GM12878 (cell line): ENCODE results near the gene KCTD17. TPM values are rescaled to one million over a fixed set of nuclear protein-coding genes. Genes with fewer than 3 reads are reported as not detected.

Experiments
- ATAC-seq: fragments of 200-7000 bp; cut with Tn5 transposase; 3 replicates; pipeline ENCODE4 v1.9.1; 2020; ENCODE audit warnings: mild to moderate bottlenecking, moderate library complexity
- BruUV-seq: library from RNA; stranded (reverse); fragments of 400-500 nt; replicated peaks from 2 replicates; lab custom pipeline; 2021; lab: Mats Ljungman, UMichigan
- CTCF ChIA-PET: fragments of 300-600 bp; sonication (Branson Sonifier 250); formaldehyde crosslinking; extraction: SDS; loops from one replicate; lab custom pipeline; 2021; ENCODE audit warnings: inconsistent platforms; lab: Yijun Ruan, JAX
- POLR2A ChIA-PET: fragments of 350-600 bp; formaldehyde crosslinking; extraction: SDS; loops from one replicate; lab custom pipeline; 2021; ENCODE audit warnings: inconsistent platforms; lab: Charles Lee
- RAD21 ChIA-PET: fragments of 300-600 bp; sonication (Branson Sonifier 250); formaldehyde crosslinking; loops from one replicate; lab custom pipeline; 2023; ENCODE audit warnings: antibody characterized with exemption; ENCODE audit not compliant: unreplicated experiment; lab: Charles Lee
- SMC1A ChIA-PET: fragments of 300-600 bp; sonication (Branson Sonifier 250); formaldehyde crosslinking; loops from one replicate; lab custom pipeline; 2023; ENCODE audit not compliant: unreplicated experiment, uncharacterized antibody; lab: Charles Lee
- DNase-seq: peaks from one replicate; pipeline ENCODE4 v3.0.0-alpha.2; 2011; ENCODE audit warnings: low read depth, low spot score
- FAIRE-seq: peaks from 3 replicates; lab custom pipeline; 2011; peaks lifted over from hg19 to GRCh38; lab: Jason Lieb, UNC
- H2AFZ ChIP-seq: 2 replicates; pipeline ENCODE4 v1.6.0; 2011; ENCODE audit warnings: low read depth, low read length, control low read depth; ENCODE audit not compliant: control insufficient read depth
- H3K27ac ChIP-seq: 2 replicates; pipeline ENCODE4 v1.5.1; 2011; ENCODE audit warnings: control low read depth; ENCODE audit not compliant: control insufficient read depth, insufficient read depth
- H3K27me3 ChIP-seq, 2 experiments: replicated peaks in 1 of 2; 2 replicates each; pipeline versions ENCODE4 v1.6.0 to v1.6.1; 2011; ENCODE audit warnings: low read length in 1 of 2; ENCODE audit not compliant: control insufficient read depth in 2 of 2, insufficient read depth in 2 of 2
- H3K36me3 ChIP-seq, 2 experiments: 2 replicates each; pipeline ENCODE4 v1.5.1; 2011; ENCODE audit warnings: low read length in 1 of 2; ENCODE audit not compliant: control insufficient read depth in 2 of 2, insufficient read depth in 2 of 2
- H3K4me1 ChIP-seq: 2 replicates; pipeline ENCODE4 v1.6.1; 2011; ENCODE audit warnings: mild to moderate bottlenecking, low read length, moderate library complexity, mixed read lengths; ENCODE audit not compliant: control insufficient read depth, insufficient read depth
- H3K4me2 ChIP-seq: 2 replicates; pipeline ENCODE4 v1.6.0; 2011; ENCODE audit warnings: control low read depth; ENCODE audit not compliant: control insufficient read depth, insufficient read depth
- H3K4me3 ChIP-seq: fragments of 200-600 bp; sonication (generic); 2 replicates; pipeline ENCODE4 v1.5.1; 2016
- H3K79me2 ChIP-seq: 2 replicates; pipeline ENCODE4 v1.6.0; 2011; ENCODE audit warnings: low read length; ENCODE audit not compliant: control insufficient read depth, insufficient read depth
- H3K9ac ChIP-seq: 2 replicates; pipeline ENCODE4 v1.8.0; 2011; ENCODE audit warnings: low read length, control low read depth, mixed read lengths; ENCODE audit not compliant: control insufficient read depth, insufficient read depth
- H3K9me3 ChIP-seq: replicated peaks from 3 replicates; pipeline ENCODE4 v1.5.1; 2011; ENCODE audit warnings: mild to moderate bottlenecking, low read length; ENCODE audit not compliant: control insufficient read depth, insufficient read depth
- H4K20me1 ChIP-seq: 2 replicates; pipeline ENCODE4 v1.6.0; 2011; ENCODE audit not compliant: control insufficient read depth, insufficient read depth
- CBFB ChIP-seq: IDR thresholded peaks from 2 replicates; pipeline ENCODE4 v1.6.1; 2016; ENCODE audit warnings: antibody characterized with exemption, low read depth
- FOS ChIP-seq: IDR thresholded peaks from 3 replicates; pipeline ENCODE4 v1.6.1; 2011; ENCODE audit warnings: borderline replicate concordance; ENCODE audit not compliant: insufficient read length; ENCODE audit errors: extremely low read depth
- MEF2B ChIP-seq: fragments of 450-650 bp; IDR thresholded peaks from 2 replicates; pipeline ENCODE4 v1.6.1; 2018; ENCODE audit warnings: mild to moderate bottlenecking, moderate library complexity; ENCODE audit not compliant: partially characterized antibody, poor library complexity, severe bottlenecking
- MTA3 ChIP-seq: IDR thresholded peaks from 2 replicates; pipeline ENCODE4 v1.6.1; 2012; ENCODE audit warnings: low read length, inconsistent platforms, borderline replicate concordance
- NFIC ChIP-seq: IDR thresholded peaks from 2 replicates; pipeline ENCODE4 v1.6.1; 2012; ENCODE audit warnings: low read depth, mild to moderate bottlenecking, inconsistent platforms, low read length, moderate library complexity
- NKRF ChIP-seq: fragments of 450-650 bp; conservative IDR thresholded peaks from 2 replicates; pipeline ENCODE4 v1.6.1; 2017; ENCODE audit warnings: mild to moderate bottlenecking, moderate library complexity
- PAX8 ChIP-seq: fragments of 450-650 bp; IDR thresholded peaks from 2 replicates; pipeline ENCODE4 v1.6.1; 2017; ENCODE audit warnings: mild to moderate bottlenecking, moderate library complexity
- POLR2AphosphoS2 ChIP-seq: IDR thresholded peaks from 2 replicates; pipeline ENCODE4 v1.6.1; 2011; ENCODE audit warnings: low read depth, mild to moderate bottlenecking, low read length, improper control_type of control experiment, moderate library complexity
- RBBP5 ChIP-seq: fragments of 200-600 bp; sonication (generic); conservative IDR thresholded peaks from 2 replicates; pipeline ENCODE4 v1.6.1; 2016
- REST ChIP-seq: IDR thresholded peaks from 2 replicates; pipeline ENCODE4 v1.6.1; 2012; ENCODE audit warnings: mild to moderate bottlenecking, low read depth, low read length
- SRF ChIP-seq, 2 experiments: IDR thresholded peaks; 2 replicates each; pipeline ENCODE4 v1.6.1; 2011; ENCODE audit warnings: low read depth in 2 of 2, low read length in 2 of 2, mild to moderate bottlenecking in 1 of 2, moderate library complexity in 1 of 2
- STAT1 ChIP-seq: fragments of 450-650 bp; conservative IDR thresholded peaks from 2 replicates; pipeline ENCODE4 v1.6.1; 2014; ENCODE audit warnings: antibody characterized with exemption, mild to moderate bottlenecking
- SUPT20H ChIP-seq: IDR thresholded peaks from 2 replicates; pipeline ENCODE4 v1.6.1; 2011; ENCODE audit warnings: low read depth, mild to moderate bottlenecking, low read length, moderate library complexity, borderline replicate concordance; ENCODE audit not compliant: control insufficient read depth
- TCF7 ChIP-seq: IDR thresholded peaks from 2 replicates; pipeline ENCODE4 v1.6.1; 2014; ENCODE audit warnings: antibody characterized with exemption, borderline replicate concordance
- ZNF592 ChIP-seq: fragments of 450-650 bp; IDR thresholded peaks from 2 replicates; pipeline ENCODE4 v1.6.1; 2017; ENCODE audit warnings: mild to moderate bottlenecking, moderate library complexity
- ZNF622 ChIP-seq: fragments of 450-650 bp; IDR thresholded peaks from 2 replicates; pipeline ENCODE4 v1.6.1; 2017; ENCODE audit warnings: mild to moderate bottlenecking, inconsistent platforms
- WGBS: methylation state at CpG from one replicate; pipeline ENCODE4 v1.1.6; 2016; ENCODE audit warnings: low lambda C conversion rate; ENCODE audit not compliant: insufficient replicate concordance, insufficient coverage; ENCODE audit errors: missing lambda C conversion rate; 5-methylcytosine and 5-hydroxymethylcytosine counted together
- in situ Hi-C: fragments of 300-500 bp; cut with MboI; formaldehyde crosslinking; loops from 9 replicates; pipeline ENCODE4 v1.14.3; 2018; ENCODE audit warnings: mixed read lengths
- intact Hi-C: fragments of 100-400 bp; cut with micrococcal nuclease; formaldehyde crosslinking; loops from one replicate; pipeline ENCODE4 v1.14.2; 2022; ENCODE audit not compliant: unreplicated experiment
- polyA plus RNA-seq, 11 experiments: library from polyadenylated mRNA; depleted of rRNA in 4 of 11; unstranded in 6 of 11; stranded (reverse) in 5 of 11; fragments of >200 nt; fragmentation: Nextera tagmentation in 4 of 11; fragmentation: Illumina TruSeq in 1 of 11; extraction: Ambion mirVana in 4 of 11; extraction: Trizol in 1 of 11; gene quantifications; 1 replicate in 1 of 11; 2 replicates in 10 of 11; pipeline versions ENCODE4 v1.2.1 to v1.2.3, GENCODE V29; 2011 to 2016; ENCODE audit warnings: inconsistent platforms in 2 of 11, missing spikeins in 2 of 11, low read depth in 1 of 11
- total RNA-seq, 4 experiments: library from RNA; depleted of rRNA in 3 of 4; stranded (reverse); fragments of >200 nt in 3 of 4; fragmentation: Illumina TruSeq in 1 of 4; extraction: Trizol in 1 of 4; gene quantifications; 2 replicates each; pipeline versions ENCODE4 v1.2.1 to v1.2.3, GENCODE V29; 2013 to 2021

Gene KCTD17
- total and polyA plus RNA-seq, 10 of the 15 experiments (the other 5 are each of a cell fraction or from before 2014, with no cell fraction given) = 0.16 to 18.4 (median 10.1) TPM; not detected in 1

- ChIA-PET SMC1A (interaction anchor here (1.3 kb wide), 1 partner anchor 36 kb away, joined by 3 read pairs; no protein-coding TSS in a partner anchor), CTCF (interaction anchor here (0.9 to 2.1 kb wide), 3 partner anchors 20 to 173 kb away, joined by 3 to 6 read pairs (median 3); no protein-coding TSS in a partner anchor), RAD21 (interaction anchor here (3.2 kb wide), 1 partner anchor 36 kb away, joined by 15 read pairs; no protein-coding TSS in a partner anchor), POLR2A (interaction anchor here (1.2 kb wide), 1 partner anchor 59 kb away, joined by 3 read pairs; no protein-coding TSS in a partner anchor)
- no peak for FAIRE-seq
- no peak for ATAC-seq
- Histone ChIP-seq H3K79me2 (no peaks in the 10 kb centered on the region), H3K9ac (no peak overlapping the region), H3K4me2 (no peak overlapping the region), H3K27ac (no peak overlapping the region), H3K4me3 (no peak overlapping the region), H3K9me3 (no peaks in the 10 kb centered on the region), H4K20me1 (no peaks in the 10 kb centered on the region), H3K27me3 (no peaks in the 10 kb centered on the region), H2AFZ (no peak overlapping the region), H3K36me3 (no peaks in the 10 kb centered on the region), H3K4me1 (peaks cover 10% of the 10 kb centered on the region)
- intact Hi-C loops = no loop called here
- WGBS = 41% methylated on average over 14 of the region's 15 CpGs
- TF ChIP-seq RBBP5 (no peak), MTA3 (no peak), ZNF622 (no peak), STAT1 (no peak), POLR2AphosphoS2 (no peak), CBFB (no peak), PAX8 (no peak), NKRF (no peak), NFIC (no peak), TCF7 (no peak), MEF2B (no peak), FOS (no peak), SRF (IDR thresholded peaks at IDR 0.05; ENCODE audit: low read depth in 2 of 2, low read length in 2 of 2) (no peak), REST (no peak), ZNF592 (no peak), SUPT20H (no peak)
- in situ Hi-C loops = no loop called here
- DNase-seq = no peak
- no TSS peak for BruUV-seq
Observed at GRCh38 chr22:37086184-37086583, 34.6 kb downstream of the KCTD17 start.
